GM23338 (cell line): ENCODE data around the gene THUMPD2. TPM values are rescaled to one million over a fixed set of nuclear protein-coding genes. Genes with fewer than 3 reads are reported as not detected.

Experiments
- ATAC-seq: fragments of 200-7000 bp; cut with Tn5 transposase; 3 replicates; pipeline ENCODE4 v1.9.1; 2020
- DNase-seq: peaks from one replicate; pipeline ENCODE4 v3.0.0-alpha.2; 2015; ENCODE audit warnings: low spot score
- H2AFZ ChIP-seq: fragments of 200-600 bp; sonication (generic); 2 replicates; pipeline ENCODE4 v1.8.0; 2016; ENCODE audit warnings: antibody characterized with exemption, mild to moderate bottlenecking, moderate library complexity
- H3F3A ChIP-seq: fragments of 200-600 bp; sonication (generic); replicated peaks from 2 replicates; pipeline ENCODE4 v1.8.0; 2017; ENCODE audit warnings: antibody characterized with exemption, mixed run types, low read depth
- H3K27ac ChIP-seq: fragments of 200-600 bp; sonication (generic); 2 replicates; pipeline ENCODE4 v1.6.1; 2016; ENCODE audit warnings: low read depth
- H3K27me3 ChIP-seq: fragments of 200-600 bp; sonication (generic); 2 replicates; pipeline ENCODE4 v1.8.0; 2016; ENCODE audit warnings: mild to moderate bottlenecking, mixed run types, moderate library complexity; ENCODE audit not compliant: insufficient read depth
- H3K36me3 ChIP-seq: fragments of 200-600 bp; sonication (generic); 2 replicates; pipeline ENCODE4 v1.8.0; 2016; ENCODE audit warnings: mild to moderate bottlenecking; ENCODE audit not compliant: insufficient read depth
- H3K4me1 ChIP-seq: fragments of 200-600 bp; sonication (generic); 2 replicates; pipeline ENCODE4 v1.8.0; 2016; ENCODE audit warnings: mild to moderate bottlenecking, moderate library complexity; ENCODE audit not compliant: insufficient read depth
- H3K4me2 ChIP-seq: fragments of 200-600 bp; sonication (generic); 2 replicates; pipeline ENCODE4 v1.7.1; 2017; ENCODE audit warnings: mixed run types
- H3K4me3 ChIP-seq: fragments of 200-600 bp; sonication (generic); 2 replicates; pipeline ENCODE4 v1.6.1; 2016; ENCODE audit warnings: mixed run types
- H3K79me2 ChIP-seq: fragments of 200-600 bp; sonication (generic); replicated peaks from 2 replicates; pipeline ENCODE4 v1.8.0; 2017; ENCODE audit warnings: mild to moderate bottlenecking; ENCODE audit not compliant: insufficient read depth
- H3K9me2 ChIP-seq: fragments of 200-600 bp; sonication (generic); 2 replicates; pipeline ENCODE4 v1.8.0; 2017; ENCODE audit not compliant: insufficient read depth
- H4K20me1 ChIP-seq: fragments of 200-600 bp; sonication (generic); replicated peaks from 2 replicates; pipeline ENCODE4 v1.8.0; 2017; ENCODE audit warnings: mild to moderate bottlenecking; ENCODE audit not compliant: insufficient read depth
- H3K27ac Mint-ChIP-seq: 2 replicates; pipeline ENCODE4 v1.8.0; 2020; ENCODE audit warnings: inconsistent platforms, mild to moderate bottlenecking, moderate library complexity, mixed read lengths
- H3K27me3 Mint-ChIP-seq: 3 replicates; pipeline ENCODE4 v1.8.0; 2022; ENCODE audit warnings: low read depth, mild to moderate bottlenecking, moderate library complexity, mixed read lengths, inconsistent platforms; ENCODE audit not compliant: insufficient read depth, poor library complexity
- H3K36me3 Mint-ChIP-seq: 3 replicates; pipeline ENCODE4 v1.8.0; 2021; ENCODE audit warnings: low read depth, mild to moderate bottlenecking, inconsistent platforms, moderate library complexity, mixed read lengths
- H3K4me1 Mint-ChIP-seq: 3 replicates; pipeline ENCODE4 v1.8.0; 2020; ENCODE audit warnings: mild to moderate bottlenecking, inconsistent platforms, mixed read lengths
- H3K4me3 Mint-ChIP-seq: 3 replicates; pipeline ENCODE4 v1.8.0; 2021; ENCODE audit warnings: moderate library complexity, mild to moderate bottlenecking, inconsistent platforms, mixed read lengths
- H3K9me3 Mint-ChIP-seq: 3 replicates; pipeline ENCODE4 v1.8.0; 2020; ENCODE audit warnings: moderate library complexity, mild to moderate bottlenecking, inconsistent platforms, mixed read lengths
- CREB1 ChIP-seq: fragments of 250-450 bp; sonication (Bioruptor Pico); IDR thresholded peaks from 2 replicates; pipeline ENCODE4 v1.5.0; 2020; ENCODE audit warnings: low read depth, mild to moderate bottlenecking, moderate library complexity
- CTCF ChIP-seq, 2 experiments: fragments of 200-600 bp in 1 of 2; sonication (generic) in 1 of 2; conservative IDR thresholded peaks; 2 replicates each; pipeline versions ENCODE4 v1.5.1 to v1.6.1; 2016 to 2017; ENCODE audit warnings: antibody characterized with exemption in 2 of 2, low read depth in 2 of 2, mild to moderate bottlenecking in 2 of 2, moderate library complexity in 1 of 2
- ETS1 ChIP-seq: IDR thresholded peaks from 2 replicates; pipeline ENCODE4 v1.6.1; 2016; ENCODE audit warnings: antibody characterized with exemption
- EZH2 ChIP-seq: fragments of 200-600 bp; sonication (generic); IDR thresholded peaks from one replicate; pipeline ENCODE4 v1.8.0; 2017; ENCODE audit warnings: antibody characterized with exemption, mild to moderate bottlenecking, low read depth; ENCODE audit not compliant: unreplicated experiment
- EZH2phosphoT487 ChIP-seq: fragments of 200-600 bp; sonication (generic); IDR thresholded peaks from one replicate; pipeline ENCODE4 v1.8.1; 2018; ENCODE audit warnings: antibody characterized with exemption; ENCODE audit not compliant: unreplicated experiment
- JUNB ChIP-seq: IDR thresholded peaks from one replicate; pipeline ENCODE4 v1.6.1; 2016; ENCODE audit warnings: antibody characterized with exemption; ENCODE audit not compliant: unreplicated experiment
- POLR2AphosphoS5 ChIP-seq: IDR thresholded peaks from 2 replicates; pipeline ENCODE4 v1.6.1; 2016; ENCODE audit warnings: antibody characterized with exemption, low read depth
- STAT1 ChIP-seq: IDR thresholded peaks from one replicate; pipeline ENCODE4 v1.6.1; 2016; ENCODE audit warnings: antibody characterized with exemption; ENCODE audit not compliant: unreplicated experiment
- ZNF114 ChIP-seq: fragments of 250-450 bp; sonication (Bioruptor Pico); IDR thresholded peaks from 2 replicates; pipeline ENCODE4 v1.5.0; 2020; ENCODE audit warnings: mild to moderate bottlenecking, moderate library complexity
- ZNF331 ChIP-seq: fragments of 250-450 bp; sonication (Bioruptor Pico); IDR thresholded peaks from 2 replicates; pipeline ENCODE4 v1.5.0; 2020; ENCODE audit warnings: low read depth, mild to moderate bottlenecking, moderate library complexity
- ZNF462 ChIP-seq: fragments of 250-450 bp; sonication (Bioruptor Pico); IDR thresholded peaks from 2 replicates; pipeline ENCODE4 v1.5.0; 2020; ENCODE audit warnings: mild to moderate bottlenecking, moderate library complexity
- polyA plus RNA-seq: library from polyadenylated mRNA; unstranded; fragments of >200 nt; fragmentation: Nextera tagmentation; extraction: Ambion mirVana; gene quantifications from 2 replicates; pipeline ENCODE4 v1.2.1, GENCODE V29; 2016
- total RNA-seq: library from RNA; depleted of rRNA; stranded (reverse); fragments of >200 nt; shearing (Covaris generic); gene quantifications from 2 replicates; pipeline ENCODE4 v1.2.3, GENCODE V29; 2014
- TF ChIP-seq, protein P1 (sequence below): IDR thresholded peaks from one replicate; pipeline ENCODE4 v1.6.1; 2018; ENCODE audit warnings: antibody characterized with exemption; ENCODE audit not compliant: unreplicated experiment

Gene THUMPD2
- total and polyA plus RNA-seq, 2 experiments from 2014 or later = 19.5 to 25.1 TPM

- H3K27me3 ChIP-seq = no peaks in the 10 kb centered on the region
- no peak for TF ChIP-seq CTCF (conservative IDR thresholded peaks at IDR 0.05; ENCODE audit: low read depth in 2 of 2)
- TF ChIP-seq EZH2phosphoT487 = no peak
- no peak for TF ChIP-seq ETS1
- no peak for TF ChIP-seq ZNF462 (CRISPR knock-in tag)
- TF ChIP-seq CREB1 (CRISPR knock-in tag) = no peak
- TF ChIP-seq EZH2 = no peak
- TF ChIP-seq, protein P1, sequence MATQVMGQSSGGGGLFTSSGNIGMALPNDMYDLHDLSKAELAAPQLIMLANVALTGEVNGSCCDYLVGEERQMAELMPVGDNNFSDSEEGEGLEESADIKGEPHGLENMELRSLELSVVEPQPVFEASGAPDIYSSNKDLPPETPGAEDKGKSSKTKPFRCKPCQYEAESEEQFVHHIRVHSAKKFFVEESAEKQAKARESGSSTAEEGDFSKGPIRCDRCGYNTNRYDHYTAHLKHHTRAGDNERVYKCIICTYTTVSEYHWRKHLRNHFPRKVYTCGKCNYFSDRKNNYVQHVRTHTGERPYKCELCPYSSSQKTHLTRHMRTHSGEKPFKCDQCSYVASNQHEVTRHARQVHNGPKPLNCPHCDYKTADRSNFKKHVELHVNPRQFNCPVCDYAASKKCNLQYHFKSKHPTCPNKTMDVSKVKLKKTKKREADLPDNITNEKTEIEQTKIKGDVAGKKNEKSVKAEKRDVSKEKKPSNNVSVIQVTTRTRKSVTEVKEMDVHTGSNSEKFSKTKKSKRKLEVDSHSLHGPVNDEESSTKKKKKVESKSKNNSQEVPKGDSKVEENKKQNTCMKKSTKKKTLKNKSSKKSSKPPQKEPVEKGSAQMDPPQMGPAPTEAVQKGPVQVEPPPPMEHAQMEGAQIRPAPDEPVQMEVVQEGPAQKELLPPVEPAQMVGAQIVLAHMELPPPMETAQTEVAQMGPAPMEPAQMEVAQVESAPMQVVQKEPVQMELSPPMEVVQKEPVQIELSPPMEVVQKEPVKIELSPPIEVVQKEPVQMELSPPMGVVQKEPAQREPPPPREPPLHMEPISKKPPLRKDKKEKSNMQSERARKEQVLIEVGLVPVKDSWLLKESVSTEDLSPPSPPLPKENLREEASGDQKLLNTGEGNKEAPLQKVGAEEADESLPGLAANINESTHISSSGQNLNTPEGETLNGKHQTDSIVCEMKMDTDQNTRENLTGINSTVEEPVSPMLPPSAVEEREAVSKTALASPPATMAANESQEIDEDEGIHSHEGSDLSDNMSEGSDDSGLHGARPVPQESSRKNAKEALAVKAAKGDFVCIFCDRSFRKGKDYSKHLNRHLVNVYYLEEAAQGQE = no peak
- TF ChIP-seq ZNF114 = no peak
- no peak for TF ChIP-seq ZNF331
- TF ChIP-seq JUNB = no peak
- no peak for TF ChIP-seq STAT1
- no peak for TF ChIP-seq POLR2AphosphoS5
- H4K20me1 ChIP-seq = no peaks in the 10 kb centered on the region
- H3K9me2 ChIP-seq = peaks cover 7% of the 10 kb centered on the region; the same call in 1 of the 2 replicates
- no peaks in the 10 kb centered on the region for H3F3A ChIP-seq
- no peak overlapping the region for H3K27ac ChIP-seq
- Mint-ChIP-seq H3K4me1 (no peaks in the 10 kb centered on the region), H3K27ac (no peak overlapping the region), H3K27me3 (peaks cover 4% of the 10 kb centered on the region), H3K4me3 (no peak overlapping the region), H3K9me3 (peaks cover 46% of the 10 kb centered on the region), H3K36me3 (peaks cover 23% of the 10 kb centered on the region; the same call in 2 of the 3 replicates)
- H3K4me2 ChIP-seq = no peak overlapping the region
- H2AFZ ChIP-seq = no peak overlapping the region
- DNase-seq (no peak), ATAC-seq (no peak)
- no peak overlapping the region for H3K4me3 ChIP-seq
- no peaks in the 10 kb centered on the region for H3K4me1 ChIP-seq
- H3K79me2 ChIP-seq = no peaks in the 10 kb centered on the region
- H3K36me3 ChIP-seq = 0 out of 2 replicates have a peak, but pooled peaks cover 3% of the 10 kb centered on the region
Observed at GRCh38 chr2:39805936-39806608, 27.0 kb upstream of the THUMPD2 start.
